ENCODE results near the gene ADORA3. TPM values are rescaled to one million over a fixed set of nuclear protein-coding genes. Genes with fewer than 3 reads are reported as not detected.

Gene ADORA3
- total and polyA plus RNA-seq, 2 of the 8 experiments (the other 6 are each of a cell fraction or from before 2014, with no cell fraction given) = 0.03 TPM; not detected in 1

- Histone ChIP-seq H3K18ac (ENCODE audit: extremely low read depth, low read length) (no peak overlapping the region), H3K9ac (replicated peaks in 1 of 4; ENCODE audit: extremely low read depth in 1 of 4, low read depth in 3 of 4, low read length in 3 of 4) (no peak overlapping the region), H3K27ac (ENCODE audit: low read depth, low read length) (no peak overlapping the region), H2AK5ac (ENCODE audit: low read depth, low read length) (no peak overlapping the region), H3K14ac (ENCODE audit: insufficient read length) (no peak overlapping the region), H3K4me3 (ENCODE audit: extremely low read depth in 1 of 4, insufficient read depth in 2 of 4, low read depth in 3 of 4, low read length in 4 of 4) (no peak overlapping the region), H4K91ac (replicated peaks; ENCODE audit: insufficient read length, low read length) (no peak overlapping the region), H3K4me1 (replicated peaks in 1 of 4; ENCODE audit: control insufficient read depth in 3 of 4, insufficient read depth in 4 of 4, low read length in 3 of 4) (no peaks in the 10 kb centered on the region), H3K79me2 (ENCODE audit: control insufficient read depth in 1 of 2, insufficient read depth in 2 of 2, low read length in 2 of 2) (no peaks in the 10 kb centered on the region), H3K23me2 (ENCODE audit: low read depth, low read length) (no peaks in the 10 kb centered on the region), H4K8ac (ENCODE audit: extremely low read depth, insufficient read depth, low read length) (no peak overlapping the region), H2BK20ac (ENCODE audit: low read length) (no peak overlapping the region), H3K56ac (replicated peaks; ENCODE audit: insufficient read length, low read depth, low read length) (no peak overlapping the region), H2BK5ac (ENCODE audit: low read depth, low read length) (no peak overlapping the region), H4K20me1 (replicated peaks in 1 of 2; ENCODE audit: control insufficient read depth in 1 of 2, insufficient read depth in 2 of 2, low read length in 2 of 2) (no peaks in the 10 kb centered on the region), H3K79me1 (ENCODE audit: low read depth, low read length) (no peaks in the 10 kb centered on the region), H4K5ac (ENCODE audit: insufficient read length, low read depth, low read length) (no peak overlapping the region), H2BK12ac (ENCODE audit: low read depth, low read length) (no peak overlapping the region), H2BK120ac (replicated peaks; ENCODE audit: low read depth, low read length) (no peak overlapping the region), H3K4me2 (ENCODE audit: insufficient read depth in 1 of 2, low read depth in 2 of 2, low read length in 2 of 2) (no peak overlapping the region), H3K27me3 (replicated peaks in 1 of 4; ENCODE audit: control insufficient read depth in 3 of 4, extremely low read depth in 1 of 4, insufficient read depth in 3 of 4, low read length in 3 of 4) (no peaks in the 10 kb centered on the region), H3K36me3 (ENCODE audit: control insufficient read depth in 2 of 4, insufficient read depth in 4 of 4, low read length in 3 of 4) (no peaks in the 10 kb centered on the region), H2BK15ac (ENCODE audit: low read length) (no peak overlapping the region), H2AFZ (ENCODE audit: low read length) (no peak overlapping the region), H3K23ac (ENCODE audit: insufficient read length) (no peak overlapping the region), H3K4ac (replicated peaks; ENCODE audit: insufficient read length, low read depth, low read length) (no peak overlapping the region), H3K9me3 (ENCODE audit: insufficient read depth in 2 of 2, low read depth in 1 of 2, low read length in 1 of 2) (no peaks in the 10 kb centered on the region)
- no peak for FAIRE-seq
- TF ChIP-seq TAF1 (IDR thresholded peaks at IDR 0.05; ENCODE audit: low read depth, low read length) (no peak), E2F6 (IDR thresholded peaks at IDR 0.05) (no peak), NANOG (IDR thresholded peaks at IDR 0.05; ENCODE audit: insufficient read depth, low read depth, low read length, poor library complexity, severe bottlenecking) (no peak), SP4 (IDR thresholded peaks at IDR 0.05; ENCODE audit: low read length) (no peak), CBX8 (IDR thresholded peaks at IDR 0.05; ENCODE audit: borderline replicate concordance, low read depth, low read length) (no peak), CREB1 (IDR thresholded peaks at IDR 0.05) (no peak), CBX5 (IDR thresholded peaks at IDR 0.05; ENCODE audit: low read depth, low read length) (no peak), ATF3 (IDR thresholded peaks at IDR 0.05; ENCODE audit: insufficient read depth, low read depth, low read length) (no peak)
- WGBS, 2 experiments (ENCODE audit: extremely low coverage in 1 of 2, insufficient coverage in 1 of 2, insufficient read length in 1 of 2, insufficient replicate concordance in 2 of 2, low coverage in 1 of 2, low lambda C conversion rate in 2 of 2, missing lambda C conversion rate in 1 of 2) = 99% methylated on average over 3 of the region's 3 CpGs; no CpG with 5 or more reads in 1 of the 2 experiments
- no peak for DNase-seq (ENCODE audit: low read depth in 1 of 2, low spot score in 2 of 2)
- ChIA-PET CTCF (ENCODE audit: partially characterized antibody) (interaction anchor here (1.2 to 2.1 kb wide), 6 partner anchors 11 to 140 kb away, joined by 3 to 5 read pairs (median 4); no protein-coding TSS in a partner anchor), POLR2A (ENCODE audit: partially characterized antibody) (interaction anchor here (0.6 kb wide), 1 partner anchor 92 kb away, joined by 3 read pairs; no protein-coding TSS in a partner anchor)
Measured at GRCh38 chr1:111553196-111553595, 49.8 kb upstream of the ADORA3 start.

Data from H1 (cell line).